HG02852 (cell line): Measurements from ENCODE around the gene TRAPPC3L.
A peak's percentile ranks its signal among the peaks of the same experiment; 100 is the strongest.

Experiments
- ATAC-seq: cut with Tn5 transposase; IDR thresholded peaks from one replicate; pipeline ENCODE4 v1.9.1; 2021; ENCODE audit warnings: mild to moderate bottlenecking, moderate library complexity; ENCODE audit not compliant: unreplicated experiment

The TRAPPC3L gene

DNA sequence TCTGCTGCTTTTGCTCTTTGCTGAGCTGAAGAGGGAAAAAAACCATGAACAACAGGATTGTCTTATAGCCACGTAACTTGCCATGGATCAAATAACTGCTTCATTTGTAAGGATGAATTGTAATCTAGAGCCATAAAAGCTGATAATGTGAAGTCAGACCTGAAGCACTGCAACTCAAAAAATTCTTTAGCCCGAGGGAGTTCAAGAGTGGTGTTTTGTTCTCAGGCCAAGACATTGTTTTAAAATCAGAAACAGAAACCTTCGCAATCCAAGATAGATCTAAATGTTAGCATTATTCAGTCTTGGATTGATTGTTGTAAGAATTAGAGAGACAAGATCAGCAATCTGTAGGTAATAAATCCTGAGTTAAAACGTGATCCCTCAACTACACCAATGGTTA is at the start of gene TRAPPC3L:
TRAPPC3L (minus strand) TSS at position 34 of the 400 bp plus-strand sequence. CDS start 170 bp downstream, outside the sequence.
- ATAC-seq: no peak

DNA sequence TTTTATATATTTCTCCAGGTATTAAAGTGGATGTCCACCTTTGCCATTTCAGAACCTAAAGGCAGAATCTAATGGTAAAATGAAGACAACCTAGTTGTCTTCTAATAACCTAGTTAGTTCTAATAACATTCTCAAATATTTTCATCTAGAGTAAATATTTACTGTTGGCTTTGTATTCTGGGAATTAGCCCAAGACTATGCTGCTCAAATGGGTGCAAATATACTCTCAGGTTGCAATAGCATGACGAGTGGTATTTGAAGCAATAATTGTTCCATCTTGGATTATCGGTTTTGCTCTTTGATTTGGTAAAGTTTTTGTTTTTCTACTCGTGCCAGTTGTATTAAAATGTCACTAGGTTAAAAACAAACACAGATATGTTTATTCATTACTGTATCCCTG is 49.8 kb upstream of the TRAPPC3L start:
- no peak for ATAC-seq

DNA sequence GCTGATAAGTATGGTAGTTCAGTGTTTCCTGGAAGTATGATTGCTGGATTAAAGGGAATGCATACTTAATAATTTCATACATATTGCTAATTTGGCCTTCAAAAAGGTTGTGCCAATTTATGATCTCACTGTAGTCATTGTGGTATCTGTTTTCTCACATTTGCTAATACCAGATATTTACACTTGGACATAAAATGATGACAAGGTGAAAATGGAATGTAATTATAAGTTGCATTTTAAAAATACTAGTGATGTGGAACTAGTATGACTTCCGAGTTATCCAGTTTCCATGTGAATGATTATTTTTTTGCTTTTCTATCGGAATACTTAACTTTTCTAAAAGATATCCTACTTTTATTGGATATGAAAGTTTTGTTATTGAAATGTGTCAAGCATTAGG is 41.3 kb upstream of the TRAPPC3L start:
- ATAC-seq: no peak

- ATAC-seq: no peak
Observed at GRCh38 chr6:116586276-116586675, 40.8 kb upstream of the TRAPPC3L start.

DNA sequence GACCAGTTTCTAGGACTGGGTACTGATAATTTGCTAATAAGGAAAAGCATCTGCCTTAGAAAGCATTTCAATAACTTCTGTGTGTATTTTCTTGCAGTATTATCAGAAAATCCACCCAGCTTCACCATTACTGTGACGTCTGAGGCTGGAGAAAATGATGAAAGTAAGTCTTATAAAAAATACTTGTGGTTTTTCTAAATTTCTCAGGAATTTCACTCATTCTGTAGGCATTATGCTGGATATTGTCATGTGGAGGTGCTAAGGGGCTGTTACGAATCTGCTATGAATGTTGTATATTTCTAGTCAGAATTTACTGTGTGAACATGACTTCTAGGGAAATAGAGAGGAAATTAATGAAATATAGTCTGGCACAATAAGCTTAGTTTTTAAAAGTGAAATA is 34.7 kb upstream of the TRAPPC3L start:
- ATAC-seq: no peak

DNA sequence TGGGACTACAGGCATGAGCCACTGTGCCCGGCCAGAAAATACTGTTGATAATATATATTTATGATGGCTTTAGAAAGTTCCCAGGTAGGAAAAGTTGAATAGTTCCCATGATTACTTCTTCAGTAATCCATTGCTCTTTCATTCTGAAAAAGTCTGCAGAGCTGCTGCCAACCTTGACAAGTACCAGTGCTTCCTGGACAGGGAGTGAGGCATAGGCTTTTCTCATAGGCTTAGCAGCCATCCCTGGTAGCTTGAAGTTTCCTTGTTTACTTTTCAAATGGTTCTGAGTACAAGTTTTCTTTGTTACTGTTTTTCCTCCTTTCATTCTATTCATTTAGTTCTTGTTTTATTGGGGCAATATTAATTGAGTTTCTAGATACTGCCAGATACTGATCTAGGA is 33.7 kb upstream of the TRAPPC3L start:
- ATAC-seq: no peak

DNA sequence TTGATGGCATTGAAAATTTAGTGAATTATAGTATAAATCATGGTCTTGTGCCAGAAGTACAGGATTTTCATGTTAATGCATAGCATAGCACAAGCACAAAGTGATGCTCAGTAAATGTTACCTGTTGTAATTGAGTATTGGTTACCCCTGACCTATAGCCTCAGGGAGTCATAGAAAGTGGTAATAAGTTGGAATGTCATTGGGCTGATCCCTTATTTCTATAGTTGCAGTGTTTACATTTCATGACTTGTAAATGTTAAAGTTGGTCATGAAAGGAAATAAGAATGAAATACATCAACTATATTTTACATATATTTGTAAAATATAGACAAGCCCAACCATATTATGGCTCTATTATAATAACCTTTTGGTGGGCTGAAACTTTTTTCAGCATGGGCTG is 32.9 kb upstream of the TRAPPC3L start:
- no peak for ATAC-seq

DNA sequence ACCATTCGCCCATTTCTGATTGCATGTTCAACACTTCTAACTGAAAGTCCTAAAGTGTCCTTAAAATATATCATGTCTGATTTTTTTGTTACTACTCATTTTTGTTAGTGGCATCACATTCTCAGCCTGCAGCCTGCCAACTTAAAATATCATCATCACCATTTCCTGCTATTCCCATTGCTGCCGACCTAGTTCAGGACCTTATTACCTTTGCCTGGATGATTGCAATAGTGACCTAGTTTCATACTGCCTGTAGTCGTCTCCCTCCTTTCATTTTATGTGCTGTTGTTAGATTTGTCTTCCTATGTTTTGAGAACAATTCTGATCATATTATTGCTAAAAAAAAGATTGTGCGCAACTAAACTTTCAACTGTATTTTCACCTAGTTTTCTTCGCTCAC is 32.0 kb upstream of the TRAPPC3L start:
- ATAC-seq: no peak

DNA sequence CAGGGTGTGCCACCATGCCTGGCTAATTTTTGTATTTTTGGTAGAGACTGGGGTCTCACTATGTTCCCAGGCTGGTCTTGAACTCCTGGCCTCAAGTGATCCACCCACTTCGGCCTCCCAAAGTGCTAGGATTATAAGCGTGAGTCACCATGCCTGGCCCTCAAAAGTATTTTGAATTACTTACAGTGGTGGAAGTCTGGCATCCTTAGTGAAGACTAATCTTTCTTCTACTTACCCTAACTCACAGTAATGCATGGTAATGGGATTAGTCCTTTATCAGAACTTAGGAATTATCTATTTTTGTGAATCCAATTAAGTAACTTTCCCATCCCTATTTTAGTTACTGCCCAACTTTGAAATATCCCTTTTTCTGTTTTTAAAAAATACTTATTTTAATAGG is 29.7 kb upstream of the TRAPPC3L start:
- no peak for ATAC-seq

DNA sequence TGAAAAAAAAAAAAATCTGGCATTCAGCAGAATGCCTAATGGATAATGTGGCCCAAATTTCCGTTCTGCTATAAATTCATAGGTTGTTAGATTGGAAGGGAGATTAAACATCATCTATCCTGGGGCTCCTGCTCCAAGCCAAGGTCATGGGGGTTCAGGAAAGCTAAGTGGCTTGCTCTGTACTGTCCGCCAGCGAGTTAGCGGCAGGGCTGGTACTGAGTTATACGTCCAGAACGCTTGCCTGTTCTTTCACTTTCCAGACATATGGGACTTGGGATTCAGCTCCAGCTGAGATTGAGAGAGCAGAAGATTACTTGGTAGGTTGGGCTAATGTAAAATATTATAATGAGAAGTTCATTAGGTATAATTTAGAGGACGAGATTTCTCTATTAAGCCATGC is 26.7 kb upstream of the TRAPPC3L start:
- ATAC-seq: no peak

DNA sequence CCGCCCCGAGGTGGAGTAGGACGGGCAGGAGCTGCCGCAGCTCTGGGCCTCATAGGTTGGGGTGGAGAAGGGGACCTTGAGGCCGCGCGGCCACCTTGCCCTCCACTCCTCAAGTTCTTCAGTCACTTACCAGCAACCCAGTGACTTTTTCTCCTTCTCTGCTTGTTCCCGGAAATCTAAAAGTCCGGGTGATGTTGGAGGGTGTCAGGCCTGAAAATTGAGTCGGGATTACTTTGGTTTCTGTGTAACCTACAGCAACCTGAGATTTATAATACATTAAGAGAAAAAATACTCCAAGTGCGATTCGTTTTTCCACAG is 26.2 kb upstream of the TRAPPC3L start:
- ATAC-seq: no peak

- peak; percentile 93 for ATAC-seq
Observed at GRCh38 chr6:116570856-116571682, 25.6 kb upstream of the TRAPPC3L start, which contains the start of gene RWDD1. Gene RWDD1, plus strand, starts transcription at chr6:116571504. Its CDS starts 79 bp downstream, at chr6:116571583.

DNA sequence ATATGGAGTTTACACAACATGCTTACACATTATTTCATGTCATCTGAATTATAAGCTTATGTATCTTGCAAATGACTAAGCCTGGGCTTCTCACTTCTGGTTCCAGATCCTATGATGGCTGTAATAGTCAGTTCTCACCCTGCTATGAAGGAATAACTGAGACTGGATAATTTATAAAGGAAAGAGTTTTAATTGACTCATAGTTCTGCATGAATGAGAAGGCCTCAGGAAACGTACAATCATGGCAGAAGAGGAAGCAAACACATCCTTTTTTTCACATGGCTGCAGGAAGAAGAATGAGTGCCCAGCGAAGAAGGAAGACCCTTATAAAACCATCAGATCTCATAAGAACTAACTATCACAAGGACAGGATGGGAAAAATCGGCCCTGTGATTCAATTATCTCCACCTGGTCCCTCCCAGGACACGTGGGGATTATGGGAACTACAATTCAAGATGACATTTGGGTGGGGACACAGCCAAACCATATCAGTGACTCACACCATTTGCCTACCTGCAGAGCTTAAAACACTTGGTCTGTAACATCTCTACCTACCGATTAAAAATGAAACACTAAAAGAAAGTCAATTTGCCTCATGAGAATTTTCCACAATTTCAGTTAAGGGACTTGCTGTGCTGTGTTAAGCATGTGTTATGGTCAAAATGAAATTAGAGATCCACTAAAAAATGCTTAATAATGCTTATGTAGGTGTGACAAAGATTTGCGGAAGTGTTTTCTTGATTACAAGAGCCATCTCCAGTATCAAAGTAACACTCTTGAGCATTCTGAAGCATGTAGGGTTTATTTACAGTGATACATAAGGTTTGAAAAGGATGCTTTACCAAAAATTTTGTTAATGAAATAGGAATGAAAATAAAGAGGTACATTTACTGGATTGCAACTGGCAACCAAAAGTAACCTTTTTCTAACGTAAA is 23.6 kb upstream of the TRAPPC3L start:
- ATAC-seq: no peak

GRCh38 chr6:116568111-116568510 is 22.6 kb upstream of the TRAPPC3L start:
- ATAC-seq: no peak

- no peak for ATAC-seq
Observed at GRCh38 chr6:116564921-116565872, 19.7 kb upstream of the TRAPPC3L start.

DNA sequence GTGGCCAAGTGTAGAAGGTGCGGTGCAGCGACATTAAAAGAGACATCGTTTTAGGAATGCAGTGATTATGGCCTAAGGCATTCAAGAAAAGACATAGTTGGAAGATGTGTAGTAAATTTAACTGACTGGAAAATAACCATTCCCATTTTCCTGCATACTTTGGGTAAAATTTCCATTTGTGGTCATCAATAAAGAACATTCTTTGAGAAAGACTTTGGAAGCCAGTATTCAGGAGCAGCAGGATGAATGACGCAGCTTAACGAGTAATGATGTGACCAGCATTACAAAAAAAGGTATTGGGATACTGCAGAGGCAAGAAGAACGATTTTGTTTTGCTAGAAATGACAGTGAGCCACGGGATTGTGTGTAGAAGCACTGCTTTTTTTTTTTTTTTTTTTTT is 18.8 kb upstream of the TRAPPC3L start:
- no peak for ATAC-seq

DNA sequence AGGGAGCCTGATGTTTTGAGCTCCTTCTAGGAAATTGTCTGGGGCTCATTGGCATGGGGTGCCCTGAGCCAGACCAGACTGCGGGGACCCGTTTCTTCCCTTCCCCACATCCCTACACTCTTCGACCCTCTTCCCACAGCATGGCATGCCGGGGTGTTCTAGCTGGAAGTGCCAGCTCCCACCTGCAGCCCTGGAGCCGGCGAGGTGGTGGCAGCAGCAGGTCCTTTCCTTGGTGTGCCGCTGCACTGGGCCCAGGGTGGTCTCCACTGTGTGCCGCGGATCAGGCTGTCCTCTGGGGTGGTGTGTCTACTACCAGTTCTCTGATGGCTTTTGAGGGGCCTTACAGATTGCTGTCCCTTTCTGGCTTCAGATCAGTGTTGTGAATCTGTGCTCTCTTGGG is 18.3 kb upstream of the TRAPPC3L start:
- ATAC-seq: no peak

DNA sequence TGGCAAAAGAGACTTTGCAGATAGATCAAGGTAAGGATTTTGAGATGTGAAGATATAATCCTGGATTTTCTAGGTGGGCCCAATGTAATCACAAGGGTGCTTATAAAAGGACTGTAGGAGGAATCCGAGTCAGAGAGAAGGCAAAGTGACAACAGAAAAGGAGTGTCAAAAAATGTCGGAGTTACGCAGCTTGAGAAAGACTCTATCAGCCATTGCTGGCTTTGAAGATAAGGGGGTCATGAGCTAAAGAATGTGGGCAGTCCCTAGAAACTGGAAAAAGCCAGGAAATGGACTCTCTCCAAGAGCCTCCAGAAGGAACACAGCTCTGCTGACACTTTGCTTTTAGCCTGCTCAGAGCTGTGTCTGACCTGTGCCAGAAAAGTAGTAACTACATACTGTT is 17.1 kb upstream of the TRAPPC3L start:
- ATAC-seq: no peak

- no peak for ATAC-seq
Observed at GRCh38 chr6:116562019-116562403, 16.5 kb upstream of the TRAPPC3L start.

- peak; percentile 78 for ATAC-seq
Observed at GRCh38 chr6:116561377-116562018, 16.0 kb upstream of the TRAPPC3L start.
